CD4-positive, alpha-beta T cell treated with Interferon alpha-2 for 1 hour (primary cell): ENCODE measurements around the gene IGHMBP2.
"Not testable (repeated sequence)": the region's sequence is repeated elsewhere in the genome, so short reads cannot be mapped to it uniquely, and the experiment has no call there.

Experiments
- DNase-seq, 2 donors: peaks; one replicate each; pipeline ENCODE4 v3.0.0-alpha.2; 2020 to 2022

The IGHMBP2 gene

GRCh38 chr11:68903288-68904247, at the start of gene IGHMBP2, which contains the start of gene MRPL21:
Gene IGHMBP2 (plus strand): TSS chr11:68903891. CDS start chr11:68903953, 62 bp downstream.
Gene MRPL21 (minus strand): TSS chr11:68903832. CDS start chr11:68903810, 22 bp downstream.
- peak; percentile 80 to 86 for DNase-seq

- DNase-seq: no peak
These were observed 49.3 kb upstream of the IGHMBP2 start for GRCh38 chr11:68854273-68854958.

- DNase-seq: peak; percentile 29 to 44
These were observed 48.3 kb upstream of the IGHMBP2 start for GRCh38 chr11:68855205-68855981.

- not testable (repeated sequence) for DNase-seq
These were observed 47.2 kb upstream of the IGHMBP2 start for GRCh38 chr11:68856425-68857030.

GRCh38 chr11:68857037-68857586, 46.6 kb upstream of the IGHMBP2 start:
- no peak for DNase-seq

- DNase-seq: no peak
These were observed 44.6 kb upstream of the IGHMBP2 start for GRCh38 chr11:68859123-68859522.

- DNase-seq: no peak
These were observed 41.3 kb upstream of the IGHMBP2 start for GRCh38 chr11:68862421-68862820.

- no peak for DNase-seq
These were observed 40.0 kb upstream of the IGHMBP2 start for GRCh38 chr11:68863553-68864265.

GRCh38 chr11:68865241-68865640, 38.5 kb upstream of the IGHMBP2 start:
- no peak for DNase-seq

GRCh38 chr11:68867066-68867465, 36.6 kb upstream of the IGHMBP2 start:
- DNase-seq: no peak

- DNase-seq: no peak
These were observed 35.4 kb upstream of the IGHMBP2 start for GRCh38 chr11:68868221-68868835.

- no peak for DNase-seq
These were observed 33.2 kb upstream of the IGHMBP2 start for GRCh38 chr11:68870470-68870869.

- no peak for DNase-seq
These were observed 31.3 kb upstream of the IGHMBP2 start for GRCh38 chr11:68872216-68873003.

GRCh38 chr11:68878022-68878421, 25.7 kb upstream of the IGHMBP2 start:
- DNase-seq: no peak

- no peak for DNase-seq
These were observed 22.8 kb upstream of the IGHMBP2 start for GRCh38 chr11:68880851-68881250.

GRCh38 chr11:68881320-68881719, 22.4 kb upstream of the IGHMBP2 start:
- no peak for DNase-seq

GRCh38 chr11:68882391-68882790, 21.3 kb upstream of the IGHMBP2 start:
- DNase-seq: no peak

GRCh38 chr11:68884827-68885226, 18.9 kb upstream of the IGHMBP2 start:
- not testable (repeated sequence) for DNase-seq

- DNase-seq: no peak
These were observed 13.7 kb upstream of the IGHMBP2 start for GRCh38 chr11:68889948-68890446.
